Subcutaneous abdominal adipose tissue (tissue), 5 donors: Measurements from ENCODE around the gene AOC1.

Experiments used
- H3K27ac ChIP-seq: one replicate; pipeline ENCODE4 v1.7.0; 2013; ENCODE audit warnings: low read depth, mild to moderate bottlenecking, inconsistent platforms, low read length, moderate library complexity
- H3K27me3 ChIP-seq, 5 donors: one replicate each; pipeline ENCODE4 v1.7.0; 2013; ENCODE audit warnings: low read length in 5 of 5, inconsistent platforms in 1 of 5; ENCODE audit not compliant: control insufficient read depth in 5 of 5, insufficient read depth in 4 of 5
- H3K36me3 ChIP-seq, 5 donors: one replicate each; pipeline ENCODE4 v1.7.0; 2013; ENCODE audit warnings: low read length in 5 of 5; ENCODE audit not compliant: control insufficient read depth in 5 of 5, insufficient read depth in 5 of 5
- H3K4me1 ChIP-seq, 5 donors: one replicate each; pipeline ENCODE4 v1.7.0; 2013; ENCODE audit warnings: low read length in 5 of 5, mild to moderate bottlenecking in 3 of 5, moderate library complexity in 1 of 5; ENCODE audit not compliant: control insufficient read depth in 5 of 5, insufficient read depth in 5 of 5
- H3K4me3 ChIP-seq, 5 donors: one replicate each; pipeline ENCODE4 v1.7.0; 2013; ENCODE audit warnings: low read length in 5 of 5, low read depth in 1 of 5
- H3K9ac ChIP-seq, 5 donors: one replicate each; pipeline ENCODE4 v1.7.0; 2013; ENCODE audit warnings: low read length in 5 of 5, mild to moderate bottlenecking in 4 of 5, moderate library complexity in 3 of 5
- H3K9me3 ChIP-seq, 5 donors: one replicate each; pipeline ENCODE4 v1.7.0; 2013; ENCODE audit warnings: low read length in 5 of 5; ENCODE audit not compliant: control insufficient read depth in 5 of 5
- donor health status: healthy.
- donor health status: healthy.
- donor health status: healthy.
- donor health status: healthy.
- donor health status: healthy.

The AOC1 gene

DNA sequence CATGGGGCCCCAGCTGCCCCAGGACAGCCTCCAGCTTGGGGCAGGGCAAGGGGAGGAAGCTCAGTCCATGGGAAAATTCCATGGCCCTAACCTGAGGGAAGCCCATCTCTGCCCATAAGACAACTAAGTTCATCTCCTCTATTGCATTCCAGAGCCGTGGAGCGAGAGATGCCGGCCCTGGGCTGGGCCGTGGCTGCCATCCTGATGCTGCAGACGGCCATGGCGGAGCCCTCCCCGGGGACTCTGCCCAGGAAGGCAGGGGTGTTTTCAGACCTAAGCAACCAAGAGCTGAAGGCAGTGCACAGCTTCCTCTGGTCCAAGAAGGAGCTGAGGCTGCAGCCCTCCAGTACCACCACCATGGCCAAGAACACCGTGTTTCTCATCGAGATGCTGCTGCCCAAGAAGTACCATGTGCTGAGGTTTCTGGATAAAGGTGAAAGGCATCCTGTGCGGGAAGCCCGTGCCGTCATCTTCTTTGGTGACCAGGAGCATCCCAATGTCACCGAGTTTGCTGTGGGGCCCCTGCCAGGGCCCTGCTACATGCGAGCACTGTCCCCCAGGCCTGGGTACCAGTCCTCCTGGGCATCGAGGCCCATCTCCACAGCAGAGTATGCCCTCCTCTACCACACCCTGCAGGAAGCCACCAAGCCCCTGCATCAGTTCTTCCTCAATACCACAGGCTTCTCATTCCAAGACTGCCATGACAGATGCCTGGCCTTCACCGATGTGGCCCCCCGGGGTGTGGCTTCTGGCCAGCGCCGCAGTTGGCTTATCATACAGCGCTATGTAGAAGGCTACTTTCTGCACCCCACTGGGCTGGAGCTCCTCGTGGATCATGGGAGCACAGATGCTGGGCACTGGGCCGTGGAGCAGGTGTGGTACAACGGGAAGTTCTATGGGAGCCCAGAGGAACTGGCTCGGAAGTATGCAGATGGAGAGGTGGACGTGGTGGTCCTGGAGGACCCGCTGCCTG lies 4.3 kb downstream of the AOC1 start:
- no peak overlapping the region for H3K27ac ChIP-seq
- no peak overlapping the region for H3K9ac ChIP-seq
- H3K27me3 ChIP-seq, result peaks cover 7 to 21% (median 12%) of the 10 kb centered on the region in 5 donors
- peaks cover 0 to 3% (median 0%) of the 10 kb centered on the region in 5 donors for H3K4me1 ChIP-seq
- no peak overlapping the region for H3K4me3 ChIP-seq
- H3K9me3 ChIP-seq, result no peaks in the 10 kb centered on the region
- no peaks in the 10 kb centered on the region for H3K36me3 ChIP-seq

DNA sequence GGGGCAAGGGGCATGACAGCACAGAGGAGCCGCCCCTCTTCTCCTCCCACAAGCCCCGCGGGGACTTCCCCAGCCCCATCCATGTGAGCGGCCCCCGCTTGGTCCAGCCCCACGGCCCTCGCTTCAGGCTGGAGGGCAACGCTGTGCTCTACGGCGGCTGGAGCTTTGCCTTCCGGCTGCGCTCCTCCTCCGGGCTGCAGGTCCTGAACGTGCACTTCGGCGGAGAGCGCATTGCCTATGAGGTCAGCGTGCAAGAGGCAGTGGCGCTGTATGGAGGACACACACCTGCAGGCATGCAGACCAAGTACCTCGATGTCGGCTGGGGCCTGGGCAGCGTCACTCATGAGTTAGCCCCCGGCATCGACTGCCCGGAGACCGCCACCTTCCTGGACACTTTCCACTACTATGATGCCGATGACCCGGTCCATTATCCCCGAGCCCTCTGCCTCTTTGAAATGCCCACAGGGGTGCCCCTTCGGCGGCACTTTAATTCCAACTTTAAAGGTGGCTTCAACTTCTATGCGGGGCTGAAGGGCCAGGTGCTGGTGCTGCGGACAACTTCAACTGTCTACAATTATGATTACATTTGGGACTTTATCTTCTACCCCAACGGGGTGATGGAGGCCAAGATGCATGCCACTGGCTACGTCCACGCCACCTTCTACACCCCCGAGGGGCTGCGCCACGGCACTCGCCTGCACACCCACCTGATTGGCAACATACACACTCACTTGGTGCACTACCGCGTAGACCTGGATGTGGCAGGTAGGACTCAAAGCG lies 5.1 kb downstream of the AOC1 start:
- H3K27me3 ChIP-seq, result peaks cover 0 to 16% (median 7%) of the 10 kb centered on the region in 5 donors
- peaks cover 0 to 1% (median 0%) of the 10 kb centered on the region in 5 donors for H3K4me1 ChIP-seq
- no peak overlapping the region for H3K27ac ChIP-seq
- no peaks in the 10 kb centered on the region for H3K9me3 ChIP-seq
- no peak overlapping the region for H3K9ac ChIP-seq
- H3K4me3 ChIP-seq, result no peak overlapping the region
- H3K36me3 ChIP-seq, result no peaks in the 10 kb centered on the region

DNA sequence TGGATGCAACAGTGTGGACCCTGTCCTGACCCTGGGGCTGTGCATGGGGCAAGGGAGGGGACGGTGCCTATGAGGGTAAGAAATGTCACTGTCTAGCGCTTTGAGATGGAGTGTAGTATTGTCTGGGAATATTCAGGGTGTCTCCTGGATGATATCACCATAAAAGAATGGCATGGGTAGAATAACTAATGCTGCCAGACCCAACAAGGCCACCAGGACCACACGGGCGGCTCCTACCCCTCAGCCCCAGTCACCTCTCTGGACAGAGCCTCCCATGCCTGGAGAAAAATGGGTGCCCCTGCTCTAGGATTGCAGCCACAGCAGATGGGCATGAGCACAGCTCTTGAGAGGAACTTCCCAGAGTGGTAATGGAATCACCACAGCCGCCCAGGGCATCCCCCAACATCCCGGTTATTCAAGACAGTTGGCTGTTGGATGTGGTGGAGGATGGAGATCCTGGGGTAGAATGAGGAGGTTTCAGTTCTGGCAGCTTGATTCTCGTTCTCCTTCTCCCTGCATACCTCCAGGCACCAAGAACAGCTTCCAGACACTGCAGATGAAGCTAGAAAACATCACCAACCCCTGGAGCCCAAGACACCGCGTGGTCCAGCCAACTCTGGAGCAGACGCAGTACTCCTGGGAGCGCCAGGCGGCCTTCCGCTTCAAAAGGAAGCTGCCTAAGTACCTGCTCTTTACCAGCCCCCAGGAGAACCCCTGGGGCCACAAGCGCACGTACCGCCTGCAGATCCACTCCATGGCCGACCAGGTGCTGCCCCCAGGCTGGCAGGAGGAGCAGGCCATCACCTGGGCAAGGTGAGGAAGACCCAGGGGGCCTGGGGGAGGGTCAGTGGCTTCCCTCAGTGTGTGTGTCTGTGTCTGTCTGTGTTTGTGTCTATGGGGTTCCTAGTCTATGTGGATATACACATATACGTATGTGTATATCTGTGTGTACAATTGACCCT lies 6.2 kb downstream of the AOC1 start:
- no peak overlapping the region for H3K27ac ChIP-seq
- peaks cover 0 to 15% (median 5%) of the 10 kb centered on the region in 5 donors for H3K27me3 ChIP-seq
- no peak overlapping the region for H3K4me3 ChIP-seq
- no peaks in the 10 kb centered on the region for H3K36me3 ChIP-seq
- H3K4me1 ChIP-seq, result no peaks in the 10 kb centered on the region
- peaks cover 0 to 8% (median 5%) of the 10 kb centered on the region in 5 donors for H3K9me3 ChIP-seq
- H3K9ac ChIP-seq, result no peak overlapping the region

DNA sequence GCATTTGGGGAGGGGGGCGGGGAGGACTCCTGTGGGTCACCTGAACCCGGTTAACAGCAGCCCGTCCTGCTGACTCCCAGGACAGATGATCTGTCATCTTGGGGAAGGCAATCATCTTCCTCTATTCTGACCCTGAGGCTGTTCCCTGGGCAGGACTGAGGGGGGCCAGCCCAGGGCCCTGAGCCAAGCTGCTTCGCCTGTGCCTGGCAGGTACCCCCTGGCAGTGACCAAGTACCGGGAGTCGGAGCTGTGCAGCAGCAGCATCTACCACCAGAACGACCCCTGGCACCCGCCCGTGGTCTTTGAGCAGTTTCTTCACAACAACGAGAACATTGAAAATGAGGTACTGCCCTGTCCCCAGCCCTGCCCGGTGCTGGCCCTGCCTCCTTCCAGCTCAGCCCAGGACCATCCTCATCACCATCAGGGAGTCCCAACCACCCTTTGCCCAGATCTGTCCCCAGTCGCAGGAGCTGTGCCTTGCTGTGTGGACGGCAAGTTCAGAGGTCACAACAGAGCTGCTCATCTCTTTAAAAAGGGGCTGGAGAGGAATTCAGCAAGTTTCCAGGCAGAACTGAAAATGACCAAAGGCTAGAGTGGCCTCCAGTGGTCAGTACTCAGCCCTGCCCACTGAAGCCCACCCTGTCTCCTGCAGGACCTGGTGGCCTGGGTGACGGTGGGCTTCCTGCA lies 8.1 kb downstream of the AOC1 start:
- Histone ChIP-seq H3K9ac (no peak overlapping the region), H3K36me3 (no peaks in the 10 kb centered on the region), H3K27ac (no peak overlapping the region), H3K4me3 (no peak overlapping the region), H3K4me1 (no peaks in the 10 kb centered on the region), H3K27me3 (peaks cover 0 to 11% (median 5%) of the 10 kb centered on the region in 5 donors), H3K9me3 (peaks cover 0 to 10% (median 5%) of the 10 kb centered on the region in 5 donors)

DNA sequence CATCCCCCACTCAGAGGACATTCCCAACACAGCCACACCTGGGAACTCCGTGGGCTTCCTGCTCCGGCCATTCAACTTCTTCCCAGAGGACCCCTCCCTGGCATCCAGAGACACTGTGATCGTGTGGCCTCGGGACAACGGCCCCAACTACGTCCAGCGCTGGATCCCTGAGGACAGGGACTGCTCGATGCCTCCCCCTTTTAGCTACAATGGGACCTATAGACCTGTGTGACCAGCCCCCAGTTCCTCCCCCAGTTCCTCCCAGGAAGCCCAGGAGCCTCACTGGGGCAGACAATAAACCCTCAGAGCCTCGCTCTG lies 8.6 kb downstream of the AOC1 start:
- Histone ChIP-seq H3K4me3 (no peak overlapping the region), H3K9me3 (peaks cover 0 to 10% (median 5%) of the 10 kb centered on the region in 5 donors), H3K27ac (no peak overlapping the region), H3K27me3 (peaks cover 0 to 10% (median 5%) of the 10 kb centered on the region in 5 donors), H3K9ac (no peak overlapping the region), H3K4me1 (no peaks in the 10 kb centered on the region), H3K36me3 (no peaks in the 10 kb centered on the region)

DNA sequence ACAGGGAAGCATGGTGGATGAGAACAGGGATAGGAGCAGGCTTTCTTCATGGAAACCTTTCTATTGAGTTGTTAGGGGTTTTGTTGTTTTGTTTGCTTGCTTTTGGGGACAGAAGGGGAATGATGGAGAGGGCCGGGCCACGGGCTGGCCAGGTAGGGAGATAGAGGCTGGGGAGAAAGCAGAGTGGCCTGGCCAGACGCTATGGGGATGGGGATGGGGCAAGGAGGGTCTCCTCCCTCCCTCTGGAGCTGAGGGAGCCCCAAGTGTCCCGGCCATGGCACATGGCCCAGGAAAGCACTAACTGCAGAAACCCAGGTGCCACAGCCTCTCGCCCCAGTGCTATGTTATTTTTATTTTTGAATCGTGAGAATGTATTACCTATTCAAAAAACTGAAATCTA lies 10.0 kb downstream of the AOC1 start:
- Histone ChIP-seq H3K4me1 (no peaks in the 10 kb centered on the region), H3K36me3 (peaks cover 0 to 4% (median 0%) of the 10 kb centered on the region in 5 donors), H3K9ac (no peak overlapping the region), H3K27ac (no peak overlapping the region), H3K4me3 (no peak overlapping the region), H3K27me3 (peaks cover 0 to 6% (median 1%) of the 10 kb centered on the region in 5 donors), H3K9me3 (peaks cover 0 to 19% (median 11%) of the 10 kb centered on the region in 5 donors)

DNA sequence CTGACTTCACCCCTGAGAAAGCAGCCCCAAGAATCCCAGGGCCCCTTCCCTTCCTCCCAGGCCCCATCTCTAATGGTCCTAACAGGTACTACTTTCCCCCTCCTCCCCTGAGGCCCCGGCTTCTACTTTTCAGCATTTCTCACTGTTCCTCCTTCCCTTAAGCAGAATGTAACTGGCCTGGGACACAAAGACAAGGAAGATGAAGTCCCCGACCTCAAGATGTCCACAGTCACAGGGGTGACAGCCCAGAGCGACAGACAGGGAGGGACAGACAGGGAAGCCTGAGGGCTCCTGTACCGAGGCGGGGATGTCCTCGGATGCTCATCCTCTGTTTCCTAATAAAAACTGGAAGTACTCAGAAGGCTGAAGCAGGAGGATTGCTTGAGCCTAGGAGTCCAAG lies 11.6 kb downstream of the AOC1 start:
- Histone ChIP-seq H3K36me3 (peaks cover 0 to 4% (median 0%) of the 10 kb centered on the region in 5 donors), H3K4me1 (no peaks in the 10 kb centered on the region), H3K9me3 (peaks cover 0 to 19% (median 11%) of the 10 kb centered on the region in 5 donors), H3K4me3 (no peak overlapping the region), H3K27me3 (peaks cover 0 to 4% (median 0%) of the 10 kb centered on the region in 5 donors), H3K9ac (no peak overlapping the region), H3K27ac (no peak overlapping the region)

DNA sequence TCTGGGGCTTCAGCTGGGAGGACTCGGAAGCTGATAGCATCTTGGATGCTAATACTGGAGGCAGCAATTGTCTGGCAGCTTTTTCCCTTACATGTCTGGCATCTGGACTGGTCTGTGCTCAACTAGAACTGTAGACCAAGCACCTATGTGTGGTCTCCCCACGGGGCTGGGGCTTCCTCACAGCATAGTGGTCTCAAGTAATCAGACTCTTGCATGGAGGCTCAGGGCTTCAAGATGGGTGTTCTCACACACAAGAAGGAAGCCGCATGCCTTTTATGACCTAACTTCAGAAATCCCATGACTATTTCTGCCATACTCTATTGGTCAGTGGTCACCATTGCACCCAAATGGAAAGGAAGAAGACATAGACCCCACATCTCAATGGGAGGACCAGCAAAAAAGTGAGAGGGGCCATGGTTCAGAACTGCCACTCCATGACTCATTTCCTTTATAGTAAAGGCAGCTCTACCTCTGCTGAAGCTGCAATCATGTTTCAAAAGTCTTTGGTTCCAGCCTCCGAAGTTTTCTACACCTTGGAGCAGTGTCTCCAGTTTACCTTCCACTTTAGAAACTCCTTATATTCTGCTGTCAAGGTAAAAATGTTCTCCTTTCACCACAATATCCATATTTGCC lies 14.7 kb downstream of the AOC1 start:
- no peak overlapping the region for H3K4me3 ChIP-seq
- peaks cover 0 to 3% (median 0%) of the 10 kb centered on the region in 5 donors for H3K27me3 ChIP-seq
- H3K27ac ChIP-seq, result no peak overlapping the region
- H3K9me3 ChIP-seq, result peaks cover 0 to 19% (median 11%) of the 10 kb centered on the region in 5 donors
- no peak overlapping the region for H3K9ac ChIP-seq
- H3K4me1 ChIP-seq, result no peaks in the 10 kb centered on the region
- peaks cover 0 to 4% (median 0%) of the 10 kb centered on the region in 5 donors for H3K36me3 ChIP-seq
